NB4 (cell line): ENCODE results near the gene GAS7.

Experiments
- DNase-seq: peaks from one replicate; pipeline ENCODE4 v3.0.0; 2010; ENCODE audit warnings: low read depth
- H3K4me3 ChIP-seq: one replicate; pipeline ENCODE4 v1.5.1; 2011; ENCODE audit warnings: mild to moderate bottlenecking, low read depth, low read length, moderate library complexity
- CTCF ChIP-seq: IDR thresholded peaks from one replicate; pipeline ENCODE4 v1.5.1; 2012; ENCODE audit warnings: low read depth, low read length
- MAX ChIP-seq: IDR thresholded peaks from 2 replicates; pipeline ENCODE4 v1.6.1; 2011; ENCODE audit warnings: low read depth, low read length
- MYC ChIP-seq: IDR thresholded peaks from 2 replicates; pipeline ENCODE4 v1.6.1; 2011; ENCODE audit warnings: low read depth, low read length
- POLR2A ChIP-seq: IDR thresholded peaks from 2 replicates; pipeline ENCODE4 v1.6.1; 2011; ENCODE audit warnings: mild to moderate bottlenecking; ENCODE audit not compliant: insufficient read length; ENCODE audit errors: extremely low read depth

Gene GAS7

GRCh38 chr17:9973669-9974447 is 224.5 kb downstream of the GAS7 start:
- no peak for DNase-seq
- H3K4me3 ChIP-seq: no peak overlapping the region
- TF ChIP-seq MAX (no peak), POLR2A (no peak), CTCF (no peak), MYC (no peak)

GRCh38 chr17:9971991-9972390 is 226.4 kb downstream of the GAS7 start:
- H3K4me3 ChIP-seq: no peak overlapping the region
- DNase-seq: no peak
- TF ChIP-seq MAX: no peak
- TF ChIP-seq POLR2A: no peak

GRCh38 chr17:9969301-9969935 is 229.0 kb downstream of the GAS7 start:
- H3K4me3 ChIP-seq: no peak overlapping the region
- TF ChIP-seq MAX (no peak), MYC (no peak), CTCF (no peak), POLR2A (no peak)
- no peak for DNase-seq

GRCh38 chr17:9968881-9969280 is 229.5 kb downstream of the GAS7 start:
- no peak overlapping the region for H3K4me3 ChIP-seq
- no peak for TF ChIP-seq MYC
- TF ChIP-seq MAX: no peak
- TF ChIP-seq CTCF: no peak
- TF ChIP-seq POLR2A: no peak
- DNase-seq: no peak

GRCh38 chr17:9968008-9968407 is 230.4 kb downstream of the GAS7 start:
- no peak for DNase-seq
- H3K4me3 ChIP-seq: no peak overlapping the region
- TF ChIP-seq CTCF (no peak), MAX (no peak), MYC (no peak), POLR2A (no peak)

- no peak overlapping the region for H3K4me3 ChIP-seq
- DNase-seq: peak; percentile 71
- TF ChIP-seq CTCF: peak; percentile 83
- TF ChIP-seq MYC: no peak
Measured at GRCh38 chr17:9959377-9959981, 238.9 kb downstream of the GAS7 start.
